NCI-H446 treated with DMSO at 0.1 percent for 48 hours (cell line): Measurements from ENCODE around the gene PRDM12.
"Not testable (repeated sequence)": the region's sequence is repeated elsewhere in the genome, so short reads cannot be mapped to it uniquely, and the experiment has no call there.

Experiments
- DNase-seq: peaks from one replicate; lab custom pipeline; 2025; lab: John Stamatoyannopoulos, UW

Gene PRDM12

DNA sequence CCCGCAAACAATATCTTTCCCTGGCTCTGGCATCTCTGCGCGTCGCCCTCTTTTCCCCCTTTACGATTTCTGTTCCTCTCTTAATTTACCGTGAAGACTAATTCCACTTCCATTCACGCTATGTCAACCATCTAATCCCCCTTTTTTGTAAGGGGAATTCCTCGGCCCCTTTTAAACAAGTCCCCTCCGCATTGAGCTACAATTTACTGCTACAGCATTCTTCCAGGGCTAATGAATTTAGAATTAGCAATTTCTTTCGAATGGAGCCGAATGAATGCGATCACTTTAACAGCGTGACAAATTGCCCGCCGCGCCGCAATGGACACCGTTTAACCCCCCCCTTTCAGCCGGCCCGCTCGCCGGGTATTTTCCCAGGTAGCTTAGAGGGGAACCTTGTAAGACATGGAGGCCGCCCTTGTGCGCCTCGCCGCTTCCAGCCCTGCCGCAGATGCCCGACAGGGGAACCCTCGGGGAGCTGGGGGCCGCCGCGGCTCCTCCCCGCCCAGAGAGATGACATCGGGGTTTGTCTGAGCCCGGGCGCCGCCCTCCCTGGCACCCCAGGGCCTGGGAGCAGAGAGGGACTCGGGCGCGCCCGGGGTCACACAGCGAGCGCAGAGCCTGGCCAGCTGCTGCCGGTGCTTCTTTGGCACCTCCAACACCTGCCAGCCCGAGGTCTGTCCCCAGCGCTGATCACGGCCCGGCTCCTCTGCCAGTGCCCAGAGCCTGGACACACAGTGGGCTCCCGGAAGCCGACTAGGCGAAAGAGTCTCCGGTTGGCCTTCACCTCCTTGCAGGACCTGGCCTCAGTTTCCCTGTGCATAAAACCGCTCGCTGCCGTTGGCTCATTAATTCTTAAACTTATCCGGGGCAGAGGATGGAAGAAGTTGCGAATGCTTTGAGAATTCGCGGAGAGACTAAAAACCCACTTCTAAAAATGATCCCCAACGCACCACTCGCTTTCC is 1.3 kb downstream of the PRDM12 start:
- no peak for DNase-seq

GRCh38 chr9:130666393-130667119 is 2.2 kb downstream of the PRDM12 start:
- DNase-seq = no peak

GRCh38 chr9:130667120-130667435 is 2.7 kb downstream of the PRDM12 start:
- no peak for DNase-seq

DNA sequence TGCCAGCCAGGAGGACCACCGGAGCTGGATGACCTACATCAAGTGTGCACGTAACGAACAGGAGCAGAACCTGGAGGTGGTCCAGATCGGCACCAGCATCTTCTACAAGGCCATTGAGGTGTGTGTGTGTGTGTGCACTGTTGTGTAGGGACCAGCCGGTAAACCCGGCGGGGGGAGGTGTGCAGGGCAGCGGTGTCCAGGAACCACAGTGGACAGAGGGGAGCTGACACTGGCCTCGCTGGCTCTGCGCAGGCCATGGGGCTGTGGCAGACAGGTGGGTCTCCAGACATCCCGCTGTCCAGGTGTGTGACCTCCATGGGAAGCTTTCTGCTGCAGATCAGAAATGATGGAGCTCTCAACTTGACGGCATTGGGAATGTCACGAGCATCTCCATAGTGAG is 3.8 kb downstream of the PRDM12 start:
- no peak for DNase-seq

DNA sequence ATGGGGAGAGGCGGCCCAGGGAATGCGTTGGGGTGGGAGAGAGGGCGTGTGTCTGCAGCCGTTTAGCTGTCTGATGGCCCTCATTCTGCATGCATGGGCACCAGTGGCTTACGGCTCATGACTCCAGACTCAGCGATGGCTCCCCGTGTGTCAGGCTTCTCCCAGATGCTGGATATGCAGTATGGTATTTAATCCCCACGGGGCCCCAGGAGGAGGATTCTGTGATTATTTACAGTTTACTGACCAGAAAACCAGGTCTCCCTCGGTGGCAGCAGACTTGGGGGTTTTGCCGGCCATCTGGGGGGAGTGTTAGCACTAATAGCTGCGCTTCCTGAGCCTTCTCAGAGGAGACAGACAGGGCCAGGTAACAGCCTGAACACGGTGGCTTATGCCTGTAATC is 4.3 kb downstream of the PRDM12 start:
- DNase-seq = no peak

DNA sequence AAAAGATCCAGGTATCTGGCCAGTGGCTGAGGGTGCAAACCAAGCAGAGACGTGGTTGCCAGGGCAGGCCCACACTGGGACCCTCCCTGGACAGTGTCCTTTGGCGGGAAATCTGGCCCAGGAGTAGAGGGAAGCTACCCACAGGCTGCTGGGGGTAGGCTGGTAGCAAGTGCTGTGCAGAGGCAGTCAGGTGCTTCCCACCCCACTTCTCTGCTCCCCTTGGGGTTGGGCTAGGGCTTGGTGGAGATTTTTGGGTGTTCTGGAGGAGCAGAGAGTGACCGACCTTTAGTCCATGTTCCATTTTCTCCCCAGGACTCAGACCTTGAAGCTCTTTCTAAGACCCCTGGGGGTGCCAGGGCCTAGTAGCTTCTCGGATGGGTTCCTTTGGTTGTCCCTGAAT is 5.6 kb downstream of the PRDM12 start:
- no peak for DNase-seq

GRCh38 chr9:130670644-130671043 is 6.2 kb downstream of the PRDM12 start:
- no peak for DNase-seq

DNA sequence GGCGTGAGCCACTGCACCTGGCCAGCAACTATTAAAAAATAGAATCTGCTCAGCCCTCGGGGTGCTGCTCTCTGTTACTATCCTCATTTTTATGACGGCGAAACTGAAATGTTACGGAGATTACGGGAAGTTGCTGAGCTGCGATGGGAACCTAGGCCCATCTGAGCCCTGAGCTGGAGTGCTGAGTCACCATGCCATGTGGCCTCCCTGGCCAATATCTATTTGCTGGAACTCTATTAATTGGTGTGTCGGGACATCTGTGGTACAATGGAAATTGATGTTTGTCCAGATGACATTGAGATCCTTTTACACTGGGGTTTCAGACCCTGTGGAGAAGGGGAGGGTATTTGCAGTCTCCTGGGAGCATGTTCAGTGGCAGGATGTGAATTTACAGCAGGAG is 8.1 kb downstream of the PRDM12 start:
- DNase-seq = peak; percentile 40

- no peak for DNase-seq
Measured at GRCh38 chr9:130672933-130673615, 8.7 kb downstream of the PRDM12 start.

DNA sequence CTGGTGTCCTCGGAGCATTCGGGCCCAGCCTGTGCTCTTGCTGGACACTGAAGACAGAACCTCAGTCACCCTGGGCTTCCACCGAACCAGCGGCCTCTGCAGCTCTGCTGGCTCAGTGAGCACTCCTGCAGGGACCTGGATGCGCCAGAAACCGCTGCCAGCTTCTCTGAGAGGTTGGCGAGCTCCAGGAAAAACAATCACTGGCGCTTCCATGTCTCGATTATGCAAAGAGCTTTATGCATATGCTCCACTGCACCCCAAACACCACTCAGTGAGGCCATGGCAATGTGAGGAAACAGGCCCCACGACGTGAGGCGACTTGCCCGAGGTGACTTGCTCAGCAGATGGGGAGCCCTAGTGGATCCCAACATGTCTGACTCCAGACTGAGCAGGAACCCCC is 11.0 kb downstream of the PRDM12 start:
- peak; percentile 76 for DNase-seq

DNA sequence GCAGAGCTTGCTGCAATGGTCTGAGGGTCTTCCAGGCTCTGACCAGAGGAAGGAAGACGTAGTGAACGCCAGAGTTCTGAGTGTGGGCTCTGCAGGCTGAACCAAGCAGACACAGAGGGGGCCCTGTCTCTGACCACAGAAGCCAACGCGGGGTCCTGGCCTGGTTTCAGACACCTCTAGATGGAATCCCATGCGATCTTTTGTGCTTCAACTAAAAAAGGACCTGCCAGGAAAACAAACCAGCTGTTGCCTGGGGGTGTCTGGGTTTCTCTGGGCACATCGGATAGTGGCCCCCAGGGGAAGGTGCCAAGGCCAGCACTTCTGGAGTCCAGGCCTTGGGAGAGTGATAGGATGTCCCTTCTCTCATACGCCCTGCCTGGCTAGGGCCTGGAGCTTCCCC is 12.9 kb downstream of the PRDM12 start:
- no peak for DNase-seq

DNA sequence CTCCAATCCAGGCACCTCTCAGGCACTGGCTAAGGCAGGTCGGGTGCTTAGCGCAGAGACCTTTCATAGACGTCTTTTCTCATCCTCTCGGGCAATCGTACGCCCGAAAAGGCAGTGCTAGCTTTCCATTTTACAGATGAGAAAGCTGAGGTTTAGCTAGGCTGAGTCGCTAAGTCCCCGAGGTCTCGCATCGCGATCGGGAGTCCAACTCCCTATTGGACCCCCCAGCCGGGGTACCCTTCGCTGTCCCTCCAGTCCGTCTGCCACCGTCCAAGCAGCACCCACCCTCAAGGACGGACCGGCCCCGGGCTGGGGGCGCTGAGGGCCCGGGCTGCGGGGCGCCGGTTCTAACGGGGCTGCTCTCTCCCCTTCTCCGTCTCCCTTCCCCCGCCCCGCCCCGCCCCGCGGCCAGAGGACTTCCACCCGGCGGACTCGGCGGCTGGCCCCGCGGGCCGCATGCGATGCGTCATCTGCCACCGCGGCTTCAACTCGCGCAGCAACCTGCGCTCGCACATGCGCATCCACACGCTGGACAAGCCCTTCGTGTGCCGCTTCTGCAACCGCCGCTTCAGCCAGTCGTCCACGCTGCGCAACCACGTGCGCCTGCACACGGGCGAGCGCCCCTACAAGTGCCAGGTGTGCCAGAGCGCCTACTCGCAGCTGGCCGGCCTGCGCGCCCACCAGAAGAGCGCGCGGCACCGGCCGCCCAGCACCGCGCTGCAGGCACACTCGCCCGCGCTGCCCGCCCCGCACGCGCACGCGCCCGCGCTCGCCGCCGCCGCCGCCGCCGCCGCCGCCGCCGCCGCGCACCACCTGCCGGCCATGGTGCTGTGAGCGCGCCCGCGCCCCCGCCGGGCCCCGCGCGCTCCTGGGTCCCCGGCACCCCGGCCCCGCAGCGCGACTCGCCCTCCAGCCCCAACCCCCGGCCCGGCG is 16.7 kb downstream of the PRDM12 start:
- no peak for DNase-seq

DNA sequence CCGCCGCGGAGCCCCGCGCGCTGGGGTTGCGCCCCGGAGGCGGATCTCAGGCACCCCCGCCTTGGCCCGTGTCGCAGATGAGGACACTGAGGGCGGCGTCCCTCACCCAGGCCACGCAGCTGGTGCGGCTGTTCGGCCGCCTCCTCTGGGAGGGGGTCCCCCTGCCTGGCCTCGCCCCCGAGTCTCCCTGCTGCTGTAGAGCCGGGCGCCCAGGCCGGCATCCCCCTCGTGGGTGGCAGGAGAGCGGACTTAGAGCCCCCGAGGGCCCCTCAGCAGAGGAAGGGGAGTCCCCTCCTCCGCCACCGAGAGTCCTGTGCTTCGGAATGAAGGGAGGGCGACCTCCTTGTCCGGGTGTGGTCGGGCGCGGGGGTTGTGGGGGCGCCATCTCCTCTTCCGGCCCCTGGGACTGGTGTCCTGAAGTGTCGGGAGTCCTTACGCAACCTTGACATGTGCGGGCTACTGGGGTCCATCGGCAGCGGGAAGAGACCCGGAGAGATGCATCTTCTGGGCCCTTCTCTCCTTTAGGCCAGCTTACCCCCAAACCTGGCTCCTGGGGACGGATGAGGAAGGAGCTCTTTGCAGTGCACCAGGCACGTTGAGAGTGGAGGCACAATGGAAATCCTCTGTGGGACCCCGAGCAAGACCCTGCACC is 17.5 kb downstream of the PRDM12 start:
- DNase-seq = no peak

DNA sequence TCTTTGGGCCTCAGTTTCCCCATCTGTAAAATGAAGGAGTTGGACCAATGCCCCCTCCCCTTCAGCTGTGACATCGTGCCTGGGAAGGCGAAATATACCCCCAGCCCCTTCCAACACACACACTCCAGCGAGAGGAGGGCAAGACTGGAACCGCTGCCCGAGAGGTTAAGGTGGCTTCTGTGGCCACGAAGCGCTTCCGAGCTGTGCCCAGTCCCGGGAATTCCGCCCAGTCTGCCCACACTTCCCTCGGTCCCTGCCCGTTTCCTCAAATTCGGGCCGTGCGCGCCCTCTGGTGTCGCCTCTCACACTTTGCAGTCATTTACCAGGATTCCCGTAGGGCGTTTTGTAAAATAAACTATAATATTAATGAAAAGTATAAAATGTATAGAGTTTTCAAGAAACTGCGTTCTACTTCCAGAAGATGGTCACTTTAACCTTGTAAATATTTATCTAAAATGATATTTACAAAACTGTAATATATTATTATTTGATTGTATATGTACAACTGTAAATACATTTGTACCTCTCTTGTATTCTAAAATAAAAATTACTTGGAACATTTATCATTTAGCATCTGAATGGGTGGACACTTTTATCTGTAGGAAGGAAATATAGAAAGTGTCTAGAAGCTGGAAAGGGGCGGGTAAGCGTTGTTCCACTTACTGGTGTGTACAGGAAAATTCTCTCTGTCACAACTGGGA is 18.2 kb downstream of the PRDM12 start:
- peak; percentile 23 for DNase-seq

GRCh38 chr9:130685104-130685503 is 20.7 kb downstream of the PRDM12 start:
- DNase-seq = no peak

GRCh38 chr9:130685945-130686344 is 21.6 kb downstream of the PRDM12 start:
- DNase-seq = not testable (repeated sequence)

- DNase-seq = no peak
Measured at GRCh38 chr9:130687615-130688014, 23.2 kb downstream of the PRDM12 start.

DNA sequence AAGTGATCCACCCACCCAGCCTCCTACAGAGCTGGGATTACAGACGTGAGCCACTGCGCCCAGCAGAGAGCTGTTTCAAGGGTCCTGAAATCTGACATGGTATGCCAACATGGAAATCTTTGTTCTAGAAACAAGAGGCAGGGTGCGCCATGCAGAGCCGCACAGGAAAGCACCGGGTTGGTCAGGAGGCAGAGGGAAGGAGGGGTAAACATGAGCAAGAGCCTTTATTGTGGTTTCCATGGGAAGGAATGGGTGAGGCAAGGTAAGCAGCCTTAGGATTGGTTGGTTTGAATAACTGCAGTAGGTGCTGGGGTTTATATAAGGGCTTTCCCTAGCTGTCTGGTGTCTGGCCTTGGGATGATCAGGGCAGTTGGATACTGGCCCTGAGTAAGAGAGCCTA is 23.7 kb downstream of the PRDM12 start:
- no peak for DNase-seq

DNA sequence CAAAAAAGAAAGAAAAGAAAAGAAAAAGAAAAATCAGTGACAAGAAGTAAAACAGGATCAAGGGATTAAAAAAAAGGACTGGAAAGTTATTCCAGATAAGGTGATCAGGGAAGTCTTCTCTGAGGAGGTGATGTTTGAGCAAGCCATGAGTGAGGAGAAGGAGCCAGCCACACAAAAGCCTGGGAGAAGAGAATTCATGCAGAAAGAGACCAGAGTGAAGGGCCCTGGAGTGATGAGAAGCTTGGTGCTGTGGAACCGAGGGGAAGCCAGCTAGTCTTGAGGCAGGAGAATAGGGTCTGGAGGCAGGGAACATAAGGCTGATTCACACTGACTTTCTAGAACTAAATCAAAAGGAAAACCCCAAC is 25.2 kb downstream of the PRDM12 start:
- DNase-seq = no peak

- no peak for DNase-seq
Measured at GRCh38 chr9:130689937-130690700, 25.7 kb downstream of the PRDM12 start.
